Colonic mucosa (tissue), 4 donors: ENCODE measurements around the gene MKNK1. TPM values are rescaled to one million over a fixed set of nuclear protein-coding genes. Genes with fewer than 3 reads are reported as not detected.

ENCODE experiments used
- DNase-seq: peaks from one replicate; pipeline ENCODE4 v3.0.0-alpha.2; 2020
- H3K27ac ChIP-seq: fragments of 200-600 bp; one replicate; pipeline ENCODE4 v1.8.0; 2021
- H3K27me3 ChIP-seq: fragments of 200-600 bp; one replicate; pipeline ENCODE4 v1.8.0; 2021
- H3K36me3 ChIP-seq: fragments of 200-600 bp; one replicate; pipeline ENCODE4 v1.8.0; 2021
- H3K4me1 ChIP-seq: fragments of 200-600 bp; one replicate; pipeline ENCODE4 v1.8.0; 2021; ENCODE audit warnings: mild to moderate bottlenecking
- H3K4me3 ChIP-seq: fragments of 200-600 bp; one replicate; pipeline ENCODE4 v1.8.0; 2021
- H3K9ac ChIP-seq, 2 donors: one replicate each; pipeline ENCODE4 v1.7.0; 2013; ENCODE audit warnings: control low read depth in 2 of 2, low read depth in 2 of 2, low read length in 2 of 2
- H3K9me3 ChIP-seq: fragments of 200-600 bp; one replicate; pipeline ENCODE4 v1.8.0; 2021
- intact Hi-C: fragments of 100-400 bp; cut with DNase I; formaldehyde crosslinking; loops from one replicate; pipeline ENCODE4 v1.14.1; 2022
- total RNA-seq, 2 donors: library from RNA; stranded (reverse); fragmentation: NEBNext Ultra II Directional in 1 of 2; extraction: Animal tissue kit (Norgen Biotek cat#: 25700) in 1 of 2; gene quantifications; one replicate each; pipeline ENCODE4 v1.2.1, GENCODE V29; 2021
- TF ChIP-seq, protein P1 (sequence below): fragments of 200-600 bp; IDR thresholded peaks from one replicate; pipeline ENCODE4 v1.8.0; 2022; ENCODE audit warnings: antibody characterized with exemption, mild to moderate bottlenecking
- donor health status: healthy.
- donor health status: DM: no; HTN: no; CAD: no.
- donor health status: DM: no; HTN: no; CAD: no.

MKNK1 gene
- total RNA-seq, 2 donors from 2014 or later = 27.0 to 36.8 TPM

GRCh38 chr1:46517932-46518498, 86.1 kb downstream of the MKNK1 start:
- TF ChIP-seq, protein P1, sequence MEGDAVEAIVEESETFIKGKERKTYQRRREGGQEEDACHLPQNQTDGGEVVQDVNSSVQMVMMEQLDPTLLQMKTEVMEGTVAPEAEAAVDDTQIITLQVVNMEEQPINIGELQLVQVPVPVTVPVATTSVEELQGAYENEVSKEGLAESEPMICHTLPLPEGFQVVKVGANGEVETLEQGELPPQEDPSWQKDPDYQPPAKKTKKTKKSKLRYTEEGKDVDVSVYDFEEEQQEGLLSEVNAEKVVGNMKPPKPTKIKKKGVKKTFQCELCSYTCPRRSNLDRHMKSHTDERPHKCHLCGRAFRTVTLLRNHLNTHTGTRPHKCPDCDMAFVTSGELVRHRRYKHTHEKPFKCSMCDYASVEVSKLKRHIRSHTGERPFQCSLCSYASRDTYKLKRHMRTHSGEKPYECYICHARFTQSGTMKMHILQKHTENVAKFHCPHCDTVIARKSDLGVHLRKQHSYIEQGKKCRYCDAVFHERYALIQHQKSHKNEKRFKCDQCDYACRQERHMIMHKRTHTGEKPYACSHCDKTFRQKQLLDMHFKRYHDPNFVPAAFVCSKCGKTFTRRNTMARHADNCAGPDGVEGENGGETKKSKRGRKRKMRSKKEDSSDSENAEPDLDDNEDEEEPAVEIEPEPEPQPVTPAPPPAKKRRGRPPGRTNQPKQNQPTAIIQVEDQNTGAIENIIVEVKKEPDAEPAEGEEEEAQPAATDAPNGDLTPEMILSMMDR = no peak
- Histone ChIP-seq H3K9ac (no peak overlapping the region), H3K9me3 (no peaks in the 10 kb centered on the region), H3K27me3 (no peaks in the 10 kb centered on the region), H3K4me3 (no peak overlapping the region), H3K27ac (peak overlapping the region; percentile 44), H3K4me1 (no peaks in the 10 kb centered on the region), H3K36me3 (no peaks in the 10 kb centered on the region)
- DNase-seq = peak; percentile 73
- intact Hi-C loops = no loop called here

DNA sequence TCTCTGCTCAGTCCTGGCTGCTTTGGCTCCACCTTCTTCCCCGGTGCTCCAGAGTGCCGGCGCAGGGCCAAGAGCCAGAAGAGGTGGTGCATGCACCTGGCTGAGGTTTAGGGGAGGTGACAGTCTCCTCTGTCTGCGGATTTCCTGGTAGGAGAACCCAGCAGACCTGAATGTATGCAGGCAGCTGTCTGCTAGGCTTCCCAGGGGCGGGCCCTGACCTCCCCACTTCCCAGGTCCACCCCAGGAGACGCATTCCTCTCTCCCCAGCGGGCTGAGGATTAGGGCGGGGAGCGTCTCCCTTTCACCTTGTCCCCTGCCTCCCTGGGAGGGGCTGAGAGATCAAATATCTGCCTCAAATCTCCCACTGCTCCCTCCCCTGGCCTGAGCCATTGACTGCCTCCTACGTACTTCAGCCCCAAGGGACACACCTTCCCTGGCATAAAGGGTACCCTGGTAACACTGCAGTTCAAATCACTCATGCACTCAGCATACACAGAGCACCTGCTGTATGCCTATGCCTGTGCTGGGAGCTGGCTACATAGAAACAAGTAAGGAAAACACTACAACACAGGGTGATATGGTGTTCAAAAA, 87.0 kb downstream of the MKNK1 start:
- no peaks in the 10 kb centered on the region for H3K36me3 ChIP-seq
- intact Hi-C loops = no loop called here
- H3K4me3 ChIP-seq = no peak overlapping the region
- peak overlapping the region in 1 of 2 donors; percentile 41 for H3K9ac ChIP-seq
- no peaks in the 10 kb centered on the region for H3K9me3 ChIP-seq
- no peaks in the 10 kb centered on the region for H3K4me1 ChIP-seq
- H3K27ac ChIP-seq = peak overlapping the region; percentile 44
- H3K27me3 ChIP-seq = no peaks in the 10 kb centered on the region
- TF ChIP-seq, protein P1 = no peak
- peak; percentile 92 for DNase-seq

- H3K9ac ChIP-seq = peak overlapping the region in 1 of 2 donors; percentile 41
- H3K36me3 ChIP-seq = no peaks in the 10 kb centered on the region
- TF ChIP-seq, protein P1 = no peak
- no peaks in the 10 kb centered on the region for H3K27me3 ChIP-seq
- H3K4me1 ChIP-seq = no peaks in the 10 kb centered on the region
- intact Hi-C loops = no loop called here
- H3K4me3 ChIP-seq = no peak overlapping the region
- H3K27ac ChIP-seq = peak overlapping the region; percentile 44
- H3K9me3 ChIP-seq = no peaks in the 10 kb centered on the region
- DNase-seq = no peak
Measured at GRCh38 chr1:46516200-46516950, 87.7 kb downstream of the MKNK1 start.

DNA sequence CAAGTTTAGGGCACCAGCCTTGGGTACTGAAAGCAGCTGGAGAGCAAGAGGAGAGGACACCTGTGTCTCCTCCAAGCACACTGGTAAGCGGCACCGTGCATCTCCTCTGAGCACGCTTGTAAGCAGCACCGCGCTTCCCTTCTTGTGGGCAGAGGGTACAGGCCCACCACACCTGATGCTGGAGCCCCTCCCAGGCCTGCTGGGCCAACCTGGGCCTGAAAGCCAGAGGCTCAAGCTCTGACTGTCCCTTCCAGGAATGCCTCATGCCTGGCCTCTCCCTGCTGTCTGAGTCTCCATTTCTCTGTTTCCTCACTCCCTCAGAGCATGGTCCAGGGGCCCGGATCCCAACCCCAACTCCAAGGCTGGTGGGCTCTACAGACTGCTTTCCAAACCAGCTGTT, 88.5 kb downstream of the MKNK1 start:
- Histone ChIP-seq H3K9ac (no peak overlapping the region), H3K36me3 (no peaks in the 10 kb centered on the region), H3K4me3 (no peak overlapping the region), H3K27me3 (no peaks in the 10 kb centered on the region), H3K27ac (no peak overlapping the region), H3K9me3 (no peaks in the 10 kb centered on the region), H3K4me1 (no peaks in the 10 kb centered on the region)
- TF ChIP-seq, protein P1 = no peak
- intact Hi-C loops = no loop called here
- DNase-seq = no peak

DNA sequence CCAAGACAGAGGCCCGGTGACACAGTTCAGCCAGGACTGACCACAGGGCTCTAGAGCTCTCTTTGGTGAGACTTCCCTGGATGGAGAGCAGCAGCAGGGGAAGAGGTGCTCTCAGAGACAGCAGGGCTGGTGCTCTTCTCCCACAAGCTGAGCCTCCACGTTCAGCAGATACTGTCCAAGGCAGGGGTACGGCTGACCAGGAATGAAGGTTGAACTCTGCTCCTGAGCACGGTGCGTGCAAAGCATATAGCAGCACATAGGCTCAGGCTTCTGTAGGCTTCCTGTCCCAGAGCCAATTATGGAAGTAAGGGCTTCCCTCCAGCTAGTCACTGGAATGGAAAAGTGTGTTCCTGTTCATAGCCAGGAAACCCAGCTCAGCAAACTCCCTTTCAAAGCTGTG, 90.5 kb downstream of the MKNK1 start:
- no peak overlapping the region for H3K27ac ChIP-seq
- H3K27me3 ChIP-seq = no peaks in the 10 kb centered on the region
- no peaks in the 10 kb centered on the region for H3K4me1 ChIP-seq
- no peak for DNase-seq
- no peaks in the 10 kb centered on the region for H3K36me3 ChIP-seq
- H3K4me3 ChIP-seq = no peak overlapping the region
- intact Hi-C loops = no loop called here
- TF ChIP-seq, protein P1 = no peak
- H3K9me3 ChIP-seq = no peaks in the 10 kb centered on the region
- no peak overlapping the region for H3K9ac ChIP-seq
